ENCODE results near the gene NKAIN4. TPM values are rescaled to one million over a fixed set of nuclear protein-coding genes. Genes with fewer than 3 reads are reported as not detected.

NKAIN4 gene
- total RNA-seq, 4 donors from 2014 or later, result 40.9 TPM; not detected in 3

DNA sequence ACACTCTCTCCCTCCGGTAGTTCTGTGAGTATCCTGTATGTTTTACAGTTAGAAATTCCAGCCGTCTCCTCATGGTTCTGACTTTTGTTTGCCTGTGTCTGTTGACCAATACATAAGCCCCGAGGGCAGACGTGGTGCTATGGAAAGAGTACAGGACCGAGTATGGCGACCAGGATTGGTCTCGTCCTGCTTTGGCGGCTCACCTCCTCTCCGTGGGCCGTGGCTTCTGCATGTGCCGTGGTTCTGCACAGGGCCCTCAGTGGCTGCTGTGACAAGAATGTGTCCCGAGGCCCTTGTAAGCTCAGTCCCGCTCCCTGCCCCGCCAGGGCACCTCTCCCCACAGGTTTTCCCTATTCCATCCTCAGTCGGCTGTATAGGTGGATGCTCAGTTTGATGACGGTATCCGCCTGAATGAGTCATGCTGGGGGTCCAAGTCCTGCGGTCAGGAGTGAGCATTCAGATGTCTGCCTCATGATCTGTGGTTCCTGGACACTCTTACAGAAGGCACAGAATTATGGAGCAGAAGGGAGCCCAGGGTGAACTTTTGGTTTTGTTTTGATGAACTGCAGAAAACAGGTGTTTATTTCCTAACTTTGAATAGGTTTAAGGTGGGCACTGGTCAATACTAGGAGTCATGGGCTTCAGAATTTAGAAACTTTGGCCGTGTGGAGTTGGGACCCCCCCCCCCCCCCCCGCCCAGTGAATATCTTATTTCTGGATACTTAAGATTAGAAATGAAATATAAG is 19.5 kb upstream of the NKAIN4 start:
- Histone ChIP-seq H3K4me3 (peak overlapping the region; percentile 67 to 89), H3K27me3 (no peaks in the 10 kb centered on the region), H3K36me3 (no peaks in the 10 kb centered on the region), H3K27ac (peak overlapping the region in 1 of 2 donors; percentile 44), H3K9me3 (no peaks in the 10 kb centered on the region), H3K4me1 (peaks cover 7 to 17% of the 10 kb centered on the region in 2 donors)
- intact Hi-C loops (cut with DNase I; ENCODE audit: low total_unique reads), result no loop called here
- no peak for TF ChIP-seq POLR2A (IDR thresholded peaks at IDR 0.05)
- TF ChIP-seq, protein P1, sequence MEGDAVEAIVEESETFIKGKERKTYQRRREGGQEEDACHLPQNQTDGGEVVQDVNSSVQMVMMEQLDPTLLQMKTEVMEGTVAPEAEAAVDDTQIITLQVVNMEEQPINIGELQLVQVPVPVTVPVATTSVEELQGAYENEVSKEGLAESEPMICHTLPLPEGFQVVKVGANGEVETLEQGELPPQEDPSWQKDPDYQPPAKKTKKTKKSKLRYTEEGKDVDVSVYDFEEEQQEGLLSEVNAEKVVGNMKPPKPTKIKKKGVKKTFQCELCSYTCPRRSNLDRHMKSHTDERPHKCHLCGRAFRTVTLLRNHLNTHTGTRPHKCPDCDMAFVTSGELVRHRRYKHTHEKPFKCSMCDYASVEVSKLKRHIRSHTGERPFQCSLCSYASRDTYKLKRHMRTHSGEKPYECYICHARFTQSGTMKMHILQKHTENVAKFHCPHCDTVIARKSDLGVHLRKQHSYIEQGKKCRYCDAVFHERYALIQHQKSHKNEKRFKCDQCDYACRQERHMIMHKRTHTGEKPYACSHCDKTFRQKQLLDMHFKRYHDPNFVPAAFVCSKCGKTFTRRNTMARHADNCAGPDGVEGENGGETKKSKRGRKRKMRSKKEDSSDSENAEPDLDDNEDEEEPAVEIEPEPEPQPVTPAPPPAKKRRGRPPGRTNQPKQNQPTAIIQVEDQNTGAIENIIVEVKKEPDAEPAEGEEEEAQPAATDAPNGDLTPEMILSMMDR (IDR thresholded peaks at IDR 0.05), result no peak
- no peak for DNase-seq

DNA sequence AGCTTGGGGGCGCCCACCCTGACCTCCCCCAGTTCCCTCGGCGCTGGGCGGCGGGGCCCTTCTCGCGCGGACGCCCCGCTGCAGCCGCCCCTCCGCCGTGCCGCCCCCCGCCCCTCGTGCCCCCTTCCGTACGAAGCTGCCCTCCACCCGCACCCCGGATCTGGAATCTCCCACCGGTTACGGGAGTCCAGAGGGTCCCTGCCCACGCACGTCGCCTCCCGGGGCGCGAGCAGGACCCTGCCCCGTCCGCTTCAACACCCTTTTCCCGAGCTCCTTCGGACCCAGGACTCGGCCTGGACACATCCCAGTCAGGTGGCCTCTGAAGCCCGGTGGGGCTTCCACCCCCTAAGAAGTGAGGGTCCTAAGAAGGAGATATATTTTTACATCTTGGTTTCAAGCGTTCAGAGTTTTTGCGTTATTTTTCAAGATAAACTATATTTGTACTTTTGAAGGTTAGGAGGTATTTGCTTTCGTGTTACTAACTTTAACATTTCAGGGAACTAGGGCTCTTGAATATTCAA is 18.9 kb upstream of the NKAIN4 start:
- Histone ChIP-seq H3K9me3 (no peaks in the 10 kb centered on the region), H3K4me1 (peaks cover 7 to 17% of the 10 kb centered on the region in 2 donors), H3K4me3 (peak overlapping the region; percentile 67 to 89), H3K27me3 (no peaks in the 10 kb centered on the region), H3K27ac (peak overlapping the region; percentile 44 to 74), H3K36me3 (no peaks in the 10 kb centered on the region)
- intact Hi-C loops (cut with DNase I; ENCODE audit: low total_unique reads), result no loop called here
- no peak for TF ChIP-seq POLR2A (IDR thresholded peaks at IDR 0.05)
- TF ChIP-seq, protein P1 (IDR thresholded peaks at IDR 0.05), result no peak
- DNase-seq, result no peak

DNA sequence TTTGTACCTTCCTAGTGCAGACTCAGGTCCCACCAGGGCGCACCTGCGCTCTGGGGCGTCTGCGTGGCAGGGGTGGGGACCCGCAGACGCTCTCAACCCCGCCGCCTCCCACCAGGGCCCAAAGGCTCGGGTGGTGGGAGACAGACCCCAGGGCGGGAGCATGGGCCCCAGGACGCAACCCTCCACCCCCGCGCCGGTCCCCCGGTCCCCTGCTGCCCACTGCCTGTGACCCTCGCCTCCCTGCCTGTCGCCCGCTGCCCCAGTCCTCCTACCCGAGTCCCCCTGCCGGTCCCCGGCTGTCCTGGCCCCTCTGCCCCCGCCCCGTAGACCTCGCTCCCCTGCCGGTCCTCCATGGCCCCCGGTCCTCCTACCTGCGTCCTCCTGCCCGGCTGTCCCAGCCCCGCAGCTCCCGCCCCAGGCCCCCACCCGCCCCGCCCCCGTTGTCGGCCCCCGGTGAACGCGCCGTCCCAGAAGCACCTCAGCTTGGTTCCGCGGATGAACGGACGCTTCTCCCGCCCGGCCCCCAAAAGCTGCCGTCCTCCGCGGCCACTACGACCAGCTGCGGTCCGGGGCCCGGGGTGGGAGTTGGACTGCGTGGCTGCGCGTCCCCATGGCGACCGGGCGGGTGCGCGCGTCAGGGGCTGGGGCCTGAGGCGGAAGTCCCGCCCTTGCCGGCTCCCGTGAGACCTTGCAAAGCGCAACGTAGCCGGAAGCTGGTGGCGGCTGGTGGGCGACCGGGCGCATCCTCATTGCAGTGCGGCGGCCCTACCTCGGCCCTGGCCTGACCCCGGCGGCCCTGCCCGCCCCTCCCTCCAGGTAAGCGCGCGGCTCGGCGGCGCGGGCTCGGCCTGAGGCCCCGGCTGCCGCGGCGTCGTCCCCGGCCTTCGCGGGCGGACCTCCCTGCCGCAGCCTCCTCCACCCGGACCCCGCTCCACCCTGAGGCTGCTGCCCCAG is 18.1 kb upstream of the NKAIN4 start, which contains the start of gene ARFGAP1:
TSS of gene ARFGAP1 (plus strand) at position 709 of the 954 bp plus-strand sequence. CDS start 2,768 bp downstream, outside the sequence.
- TF ChIP-seq, protein P1 (IDR thresholded peaks at IDR 0.05), result no peak
- peak; percentile 28 to 69 for TF ChIP-seq POLR2A (IDR thresholded peaks at IDR 0.05)
- peak within 1 kb of the TSS; percentile 67 to 89 for H3K4me3 ChIP-seq
- H3K27ac ChIP-seq, result peak within 1 kb of the TSS; percentile 44 to 74
- intact Hi-C loops (cut with DNase I; ENCODE audit: low total_unique reads), result no loop called here
- H3K27me3 ChIP-seq, result no peaks in the 10 kb centered on the region
- H3K9me3 ChIP-seq, result no peaks in the 10 kb centered on the region
- peaks cover 7 to 17% of the 10 kb centered on the region in 2 donors for H3K4me1 ChIP-seq
- H3K36me3 ChIP-seq, result no peaks in the 10 kb centered on the region
- DNase-seq, result peak; percentile 85 to 90

DNA sequence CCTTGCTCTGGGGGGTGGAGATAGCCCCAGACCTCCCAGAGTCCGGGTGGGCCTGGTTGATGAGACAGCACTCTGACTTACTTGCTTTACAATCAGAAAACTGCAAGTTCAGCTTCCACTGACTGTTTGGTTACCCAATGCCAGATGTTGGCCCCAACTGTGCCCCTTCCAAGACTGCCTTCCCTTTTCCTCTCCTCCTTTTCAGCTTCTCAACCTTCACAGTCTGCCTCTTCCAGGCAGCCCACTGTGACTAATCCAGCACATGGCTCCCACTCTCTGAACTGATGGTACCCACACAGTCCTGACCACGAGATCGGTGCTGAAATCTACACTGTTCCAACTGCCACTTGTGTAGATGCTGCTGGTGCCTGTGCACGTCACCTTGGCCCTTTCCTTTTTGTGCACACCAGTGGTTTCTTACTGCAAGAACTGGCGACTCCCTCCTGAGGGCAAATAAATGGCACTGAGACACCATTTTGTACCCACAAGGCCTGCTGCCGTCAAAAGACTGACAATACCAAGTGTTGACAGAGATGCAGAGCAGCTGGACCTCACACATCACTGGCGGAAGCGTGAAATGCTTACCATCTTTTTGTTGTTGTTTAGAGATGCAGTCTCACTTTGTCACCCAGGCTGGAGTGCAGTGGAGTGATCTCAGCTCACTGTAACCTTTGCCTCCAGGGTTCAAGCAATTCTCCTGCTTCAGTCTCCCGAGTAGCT is 16.5 kb upstream of the NKAIN4 start:
- Histone ChIP-seq H3K4me1 (peaks cover 7 to 17% of the 10 kb centered on the region in 2 donors), H3K36me3 (no peaks in the 10 kb centered on the region), H3K4me3 (no peak overlapping the region), H3K9me3 (no peaks in the 10 kb centered on the region), H3K27me3 (no peaks in the 10 kb centered on the region), H3K27ac (no peak overlapping the region)
- DNase-seq, result no peak
- no peak for TF ChIP-seq POLR2A (IDR thresholded peaks at IDR 0.05)
- TF ChIP-seq, protein P1 (IDR thresholded peaks at IDR 0.05), result no peak
- intact Hi-C loops (cut with DNase I; ENCODE audit: low total_unique reads), result no loop called here
